NCI-H2107 treated with DMSO at 0.1 percent for 48 hours (cell line): ENCODE measurements around the gene ABLIM2.

ENCODE experiments used
- DNase-seq: peaks from one replicate; lab custom pipeline; 2025; ENCODE audit not compliant: unreplicated experiment; lab: John Stamatoyannopoulos, UW

Gene ABLIM2

DNA sequence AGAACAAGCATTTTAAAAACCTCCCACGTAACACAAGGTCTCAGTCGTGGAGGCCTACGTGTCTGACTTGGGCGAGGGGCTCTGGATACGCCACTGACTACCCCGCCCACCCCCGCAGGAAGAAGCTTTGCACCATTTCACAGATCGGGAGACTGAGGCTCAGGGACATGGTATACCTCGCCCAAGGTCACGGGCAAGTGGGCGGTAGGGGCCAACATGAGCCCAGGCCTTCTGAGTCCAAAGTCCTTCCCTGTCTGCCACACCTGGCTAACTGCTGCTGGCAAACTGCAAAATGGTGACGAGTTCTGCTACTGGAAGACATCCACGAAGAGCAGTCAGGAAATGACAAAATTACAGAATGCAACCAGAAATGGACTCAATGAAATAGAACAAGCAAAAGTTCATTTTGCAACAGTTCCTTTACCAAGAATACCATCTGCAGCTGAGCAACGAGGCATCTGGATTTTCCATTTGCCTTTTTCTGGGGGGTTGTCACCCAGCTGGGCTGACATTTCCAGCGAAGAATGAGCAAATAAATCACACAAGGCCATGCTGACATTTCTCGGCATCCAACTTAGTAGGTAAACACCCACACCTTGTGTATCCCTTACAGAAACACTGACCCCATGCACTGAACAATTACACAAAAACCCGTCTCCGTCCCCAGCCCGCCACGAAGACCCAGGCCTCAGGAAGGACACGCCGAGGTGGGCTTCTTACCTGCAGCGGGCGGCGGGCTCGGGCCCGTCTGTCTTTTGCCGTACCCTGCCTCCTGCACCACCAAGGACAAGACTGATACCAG lies 148.7 kb downstream of the ABLIM2 start:
- DNase-seq, result no peak

DNA sequence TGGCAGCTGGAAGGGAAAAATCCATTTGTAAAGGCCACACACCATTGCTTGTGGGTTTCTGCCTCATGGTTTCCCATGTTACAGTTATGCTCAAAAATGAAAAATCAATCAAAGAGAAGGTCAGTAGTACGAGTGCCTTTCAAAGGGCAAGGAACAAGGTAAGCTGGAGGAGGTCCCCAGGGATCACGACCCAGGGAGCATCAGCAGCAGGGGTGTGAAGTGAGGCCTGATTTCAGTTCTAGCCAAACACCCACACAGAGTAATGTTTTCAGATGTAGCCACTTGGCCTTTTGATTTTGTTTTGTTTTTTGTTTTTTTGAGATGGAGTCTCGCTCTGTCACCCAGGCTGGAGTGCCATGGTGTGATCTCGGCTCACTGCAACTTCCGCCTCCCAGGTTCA lies 149.5 kb downstream of the ABLIM2 start:
- no peak for DNase-seq

DNA sequence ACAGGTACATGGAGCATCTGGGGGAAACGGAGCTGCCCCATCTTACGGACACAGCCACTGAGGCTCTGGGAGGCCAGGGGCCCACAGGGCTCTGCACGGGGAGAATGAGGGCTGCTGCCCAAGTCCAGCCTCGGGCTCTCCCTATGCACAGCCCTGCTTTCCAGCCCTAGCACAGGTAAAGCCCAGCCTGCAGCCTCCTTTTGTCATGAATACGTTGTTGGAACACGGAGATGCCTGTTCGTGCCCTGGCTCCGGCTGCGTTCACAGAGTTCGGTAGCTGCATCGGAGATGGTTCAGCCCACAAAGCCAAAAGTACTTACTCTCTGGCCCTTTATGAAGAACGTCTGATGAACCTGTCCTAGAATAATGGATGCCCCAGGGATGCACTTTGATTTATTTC lies 150.2 kb downstream of the ABLIM2 start:
- DNase-seq, result no peak

DNA sequence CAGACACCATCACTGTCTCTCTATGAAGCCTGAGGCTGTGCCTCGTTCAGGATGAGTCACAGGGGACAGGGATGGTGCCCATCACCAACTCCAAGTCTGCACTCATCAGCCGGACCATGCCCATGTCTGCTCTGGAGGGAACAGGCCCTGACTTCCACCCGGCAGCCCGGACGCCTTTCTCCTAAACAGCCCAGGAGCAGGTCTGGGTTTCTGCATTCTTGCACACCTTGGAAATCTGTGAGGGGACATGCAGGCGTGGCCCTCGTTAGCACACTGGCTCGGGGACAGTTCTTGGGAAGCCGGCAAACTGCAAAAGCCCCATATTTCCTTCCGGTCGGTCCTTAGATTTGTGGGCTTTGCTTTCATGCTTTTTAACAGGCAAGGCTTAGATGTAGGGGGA lies 151.0 kb downstream of the ABLIM2 start:
- DNase-seq, result no peak

DNA sequence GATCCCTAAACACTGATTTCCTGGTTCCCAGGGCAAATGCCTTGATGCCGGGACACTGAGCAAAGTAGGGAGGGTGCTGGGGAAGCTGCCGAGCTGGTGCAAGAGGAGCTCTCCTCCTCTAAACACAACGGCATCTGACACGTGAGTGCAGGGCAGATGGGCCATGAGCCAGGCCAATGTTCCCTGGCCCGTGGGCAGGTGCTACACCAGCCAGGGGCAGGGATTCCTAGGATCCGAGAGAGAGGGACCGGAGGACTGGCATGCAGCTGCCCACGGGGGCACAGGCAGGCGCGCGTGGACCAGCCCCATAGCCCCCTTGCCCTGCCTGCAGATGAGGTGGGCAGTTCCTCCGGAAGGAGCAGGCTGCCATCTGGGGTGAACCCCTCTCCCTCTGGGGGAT lies 152.1 kb downstream of the ABLIM2 start:
- DNase-seq, result no peak

DNA sequence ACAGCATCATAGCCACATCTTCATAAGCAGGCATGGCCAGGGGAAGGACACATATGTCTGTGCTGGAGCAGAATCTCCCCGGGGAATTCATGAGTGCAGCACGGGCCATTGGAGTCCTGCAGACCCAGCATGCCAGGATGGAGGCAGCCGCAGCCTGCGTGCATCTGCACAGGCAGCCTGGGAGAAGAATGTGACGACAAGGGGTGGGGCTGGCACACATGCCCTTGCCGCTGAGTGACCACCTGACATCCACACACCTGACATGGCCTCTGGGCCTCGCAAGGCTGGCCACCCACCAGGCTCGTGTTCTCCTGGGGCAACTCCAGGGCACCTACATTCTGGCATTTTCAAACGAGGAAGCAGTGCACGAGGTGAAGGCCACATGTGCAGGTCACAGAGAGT lies 152.8 kb downstream of the ABLIM2 start:
- no peak for DNase-seq

DNA sequence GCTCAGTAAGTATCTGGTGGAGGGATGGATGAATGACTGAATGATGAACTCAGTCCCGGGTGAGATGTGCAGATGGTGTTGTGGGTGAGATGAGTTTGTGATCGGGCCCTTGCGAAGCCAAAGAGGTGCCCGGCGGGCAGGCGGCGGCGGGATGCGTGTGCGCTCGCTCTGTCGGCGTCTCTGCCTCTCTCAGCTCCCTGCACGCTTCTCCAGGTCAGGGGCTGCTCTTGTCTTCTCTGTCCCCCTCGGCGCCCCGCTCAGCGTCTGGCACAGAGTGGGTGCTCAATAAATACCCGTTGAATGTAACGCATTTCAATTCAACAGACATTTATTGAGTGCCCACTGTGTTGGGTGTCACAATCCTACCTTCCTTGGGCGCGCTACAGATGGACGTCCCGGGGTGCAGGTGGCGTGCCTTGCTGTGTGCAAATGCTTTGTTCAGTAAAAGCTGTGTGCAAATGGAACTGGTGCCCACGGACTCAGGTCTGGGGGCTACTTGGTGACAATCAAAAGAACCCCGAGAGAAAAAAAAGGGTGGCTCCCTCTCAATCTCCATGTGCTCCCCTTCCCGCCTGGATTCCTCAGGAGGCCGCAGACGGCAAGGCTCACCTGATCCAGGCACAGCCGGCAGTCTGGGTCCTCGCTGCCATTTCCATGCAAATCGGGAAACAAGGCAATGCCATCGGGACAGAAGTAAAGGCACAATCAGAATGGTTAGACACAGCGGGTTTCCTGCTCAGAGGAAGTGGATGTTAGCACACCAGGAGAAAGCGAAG lies 153.4 kb downstream of the ABLIM2 start:
- DNase-seq, result no peak

DNA sequence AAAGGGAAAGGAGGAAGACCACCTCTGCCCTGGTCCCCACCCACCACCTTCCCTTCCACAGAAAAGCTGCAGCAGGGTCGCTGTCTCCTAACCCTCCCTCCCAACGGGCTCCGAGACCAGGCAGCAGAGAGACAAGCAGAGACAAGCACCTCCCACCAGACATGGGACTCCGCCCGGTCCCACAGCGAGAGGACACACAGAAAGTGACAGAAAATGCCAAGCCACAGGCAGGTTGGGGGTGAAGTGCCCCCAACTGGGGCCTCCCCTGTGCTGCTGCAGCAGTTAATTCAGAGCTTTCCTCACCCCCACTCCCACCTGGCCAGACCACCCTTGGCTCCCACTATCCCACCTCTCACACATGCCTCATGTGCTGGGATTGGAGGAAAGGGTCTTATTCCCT lies 154.5 kb downstream of the ABLIM2 start:
- no peak for DNase-seq

DNA sequence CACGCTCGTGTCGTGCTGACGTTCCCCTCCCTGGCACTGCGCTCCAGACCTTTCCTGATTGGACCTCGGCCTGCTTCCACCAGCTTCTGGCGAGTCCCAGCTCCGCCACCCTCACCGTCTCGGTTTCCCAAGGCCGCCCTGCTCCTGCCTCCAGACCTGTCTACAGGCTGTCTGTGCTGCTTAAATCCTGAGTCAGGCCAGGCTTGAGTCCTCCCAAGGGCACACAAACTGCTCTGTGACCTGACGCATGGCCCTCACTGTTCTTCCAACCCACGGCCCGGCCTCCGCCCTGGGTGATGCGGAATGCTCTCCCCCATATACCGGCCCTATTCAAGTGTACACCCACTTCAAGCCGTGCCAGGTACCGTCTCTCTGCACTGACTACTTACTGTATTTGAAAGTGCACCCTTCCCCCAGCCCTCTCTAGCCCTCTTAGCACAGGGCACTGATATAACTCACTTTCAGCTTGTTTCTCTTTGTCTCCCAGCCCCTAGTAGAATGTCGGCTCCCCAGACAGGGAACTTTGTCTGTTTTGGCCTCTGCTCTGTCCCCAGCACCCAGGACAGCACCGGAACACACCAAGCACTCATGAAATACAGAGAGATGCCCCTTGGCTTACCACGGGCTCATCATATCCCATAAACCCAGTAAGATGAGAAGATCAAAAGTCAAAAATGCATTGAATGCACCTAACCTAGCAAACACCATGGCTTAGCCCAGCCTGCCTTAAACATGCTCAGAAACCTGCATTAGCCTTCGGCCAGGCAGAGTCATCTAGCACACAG lies 155.9 kb downstream of the ABLIM2 start:
- no peak for DNase-seq

DNA sequence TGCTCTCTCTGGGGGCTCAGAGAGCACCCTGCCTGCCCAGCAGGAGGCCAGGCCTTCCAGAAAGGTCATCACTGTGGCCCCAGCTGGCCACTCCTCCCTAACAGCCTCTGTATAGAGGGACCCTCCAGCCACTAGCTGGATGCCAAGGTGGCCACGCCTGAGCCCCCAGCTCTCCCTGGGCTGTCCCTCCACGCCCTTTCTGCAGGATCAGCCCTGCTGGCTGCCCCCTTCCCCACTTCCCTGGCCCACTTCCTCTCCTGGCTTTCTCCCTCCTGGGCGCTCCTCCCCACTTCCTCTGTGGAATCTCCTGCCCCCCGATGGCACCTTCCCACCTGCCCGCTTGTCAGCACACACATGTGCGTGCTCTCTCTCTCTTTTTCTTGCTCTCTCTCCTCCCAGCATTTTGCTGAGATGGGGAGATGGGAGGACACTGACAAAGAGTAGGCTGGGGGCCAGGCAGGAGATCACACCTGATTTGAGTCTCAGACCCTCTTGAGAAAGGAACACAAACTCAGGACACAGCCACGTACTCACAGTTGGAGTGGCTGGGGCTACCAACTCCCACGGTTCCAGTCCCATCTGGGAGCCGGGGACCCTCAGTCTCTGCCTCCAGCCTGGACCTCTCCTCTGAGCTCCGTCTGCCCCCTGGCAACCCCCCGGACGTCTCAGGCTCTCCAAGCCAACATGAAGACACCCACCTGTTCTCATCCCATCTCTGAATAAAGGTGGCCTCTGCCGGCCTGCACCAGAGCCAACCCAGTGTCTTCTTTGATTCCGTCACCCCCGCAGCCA lies 156.9 kb downstream of the ABLIM2 start:
- no peak for DNase-seq

DNA sequence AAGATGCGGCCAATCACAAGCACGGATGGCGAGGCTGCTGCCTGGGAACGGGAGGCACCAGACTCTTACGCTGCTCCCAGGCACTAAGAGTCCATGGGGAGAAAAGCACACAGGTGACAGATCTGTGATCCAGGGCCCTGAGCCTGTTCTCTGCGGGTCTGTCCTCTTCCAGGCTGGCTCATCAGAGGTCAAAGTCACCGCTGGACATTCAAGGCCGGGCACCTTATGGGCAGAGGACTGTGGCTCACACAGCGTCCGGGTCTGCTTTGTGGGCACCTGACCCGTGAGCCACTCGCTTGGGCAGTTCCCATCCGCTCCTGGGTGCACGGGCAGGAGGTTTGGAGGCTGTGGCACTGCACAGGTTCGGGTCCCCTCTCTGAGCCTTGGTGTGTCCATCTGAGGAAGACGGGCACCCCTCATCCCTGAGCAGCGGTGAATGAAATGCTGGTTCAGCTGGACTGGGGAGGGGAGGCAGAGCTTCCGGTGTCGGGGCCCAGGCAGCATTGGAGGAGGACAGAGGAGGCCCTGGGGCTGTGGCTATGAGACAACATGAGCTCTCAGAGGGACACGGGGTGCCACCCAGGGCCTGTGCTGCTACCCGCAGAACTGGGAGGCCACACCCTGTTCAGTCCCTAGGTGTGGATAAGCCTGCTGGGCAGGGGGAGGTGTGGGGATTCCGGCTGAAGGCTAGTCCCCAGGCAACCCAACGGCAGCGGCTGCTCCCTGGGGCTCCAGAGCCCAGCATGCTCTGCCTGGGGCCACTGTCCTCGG lies 157.7 kb downstream of the ABLIM2 start:
- DNase-seq, result no peak

DNA sequence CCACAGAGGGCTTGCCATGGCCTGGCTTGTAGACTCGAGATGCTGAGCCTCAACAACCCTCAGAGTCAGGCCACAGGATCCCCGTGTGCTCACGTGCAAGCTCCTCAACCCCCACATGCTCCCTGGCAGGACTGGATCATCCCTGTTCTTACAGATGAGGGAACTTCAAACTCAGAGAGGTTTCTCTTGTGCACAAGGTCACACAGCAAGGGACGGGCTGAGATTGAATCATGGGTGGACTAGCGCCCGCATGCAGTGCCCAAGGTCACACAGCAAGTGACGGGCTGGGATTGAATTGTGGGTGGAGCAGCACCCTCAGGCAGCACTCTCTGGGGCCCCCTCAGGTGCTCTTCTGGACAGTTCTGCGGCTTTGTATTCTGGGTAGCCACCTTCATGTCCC lies 158.4 kb downstream of the ABLIM2 start:
- DNase-seq, result no peak

DNA sequence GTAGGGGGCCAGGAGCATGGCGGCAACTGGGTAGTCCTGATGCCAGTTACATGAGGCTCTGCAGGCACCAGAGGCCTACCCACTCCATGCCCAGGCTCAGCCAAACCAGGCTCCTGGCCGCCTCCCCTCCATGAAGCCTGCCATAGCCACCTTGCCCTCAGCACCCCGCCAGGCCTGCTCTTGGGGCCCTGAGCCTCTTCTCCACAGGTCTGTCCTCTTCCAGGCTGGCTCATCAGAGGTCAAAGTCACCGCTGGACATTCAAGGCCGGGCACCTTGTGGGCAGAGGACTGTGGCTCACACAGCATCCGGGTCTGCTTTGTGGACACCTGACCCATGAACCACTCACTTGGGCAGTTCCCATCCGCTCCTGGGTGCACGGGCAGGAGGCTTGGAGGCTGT lies 158.9 kb downstream of the ABLIM2 start:
- no peak for DNase-seq

DNA sequence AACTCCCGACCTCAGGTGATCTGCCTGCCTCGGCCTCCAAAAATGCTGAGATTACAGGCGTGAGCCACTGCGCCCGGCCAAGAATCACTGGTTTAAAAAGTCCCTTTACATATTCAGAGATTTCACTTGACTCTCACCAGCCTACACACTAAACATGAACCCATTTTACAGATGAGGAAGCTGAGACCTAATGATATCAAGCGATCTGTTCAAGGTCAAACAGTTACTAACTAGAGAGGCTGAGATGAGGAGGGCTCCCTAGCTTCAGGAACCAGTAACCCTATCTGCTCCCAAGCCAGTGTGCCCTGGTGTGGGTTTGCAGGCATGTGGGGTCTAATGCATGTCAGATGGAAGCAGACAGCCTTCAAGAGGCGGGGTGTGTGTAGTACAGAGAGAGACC lies 159.3 kb downstream of the ABLIM2 start:
- DNase-seq, result no peak

DNA sequence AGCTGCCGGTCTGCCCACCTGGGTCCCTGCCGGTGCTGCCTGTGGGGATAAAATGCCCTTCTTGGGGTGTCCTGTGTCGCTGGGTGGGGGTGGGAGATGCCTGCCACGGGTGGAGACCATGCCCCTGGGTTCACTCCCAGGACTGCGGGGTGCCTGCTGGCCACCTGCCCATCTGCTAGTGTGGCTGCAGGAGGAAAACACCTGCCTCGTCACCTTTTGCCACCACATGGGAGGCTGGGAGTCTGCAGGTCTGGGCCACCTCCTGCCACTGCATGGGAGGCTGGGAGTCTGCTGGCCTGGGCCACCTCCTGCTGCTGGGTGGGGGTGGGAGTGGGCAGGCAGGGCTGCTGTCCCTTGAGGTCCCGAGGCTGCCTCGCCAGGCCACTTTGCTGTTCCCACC lies 160.2 kb downstream of the ABLIM2 start:
- no peak for DNase-seq

DNA sequence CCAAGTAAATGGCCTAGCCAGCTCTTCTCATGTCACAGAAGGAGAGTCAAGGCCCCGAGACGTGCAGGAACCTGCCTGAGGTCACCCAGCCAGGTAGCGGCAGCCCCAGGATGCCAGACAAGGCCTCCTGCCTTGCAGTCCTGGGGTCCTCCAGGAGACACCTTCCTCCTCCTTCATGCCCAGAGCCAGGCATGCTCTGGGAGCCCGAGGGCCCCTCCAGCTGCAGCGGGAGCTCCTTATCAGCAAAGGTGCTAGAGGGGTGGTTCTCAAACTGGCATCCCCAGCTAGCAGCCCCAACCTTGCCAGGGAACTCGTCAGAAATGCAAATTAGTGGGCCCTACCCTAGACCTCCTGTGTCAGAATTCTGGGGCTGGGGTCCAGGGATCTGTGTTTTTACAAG lies 162.7 kb downstream of the ABLIM2 start:
- DNase-seq, result no peak

DNA sequence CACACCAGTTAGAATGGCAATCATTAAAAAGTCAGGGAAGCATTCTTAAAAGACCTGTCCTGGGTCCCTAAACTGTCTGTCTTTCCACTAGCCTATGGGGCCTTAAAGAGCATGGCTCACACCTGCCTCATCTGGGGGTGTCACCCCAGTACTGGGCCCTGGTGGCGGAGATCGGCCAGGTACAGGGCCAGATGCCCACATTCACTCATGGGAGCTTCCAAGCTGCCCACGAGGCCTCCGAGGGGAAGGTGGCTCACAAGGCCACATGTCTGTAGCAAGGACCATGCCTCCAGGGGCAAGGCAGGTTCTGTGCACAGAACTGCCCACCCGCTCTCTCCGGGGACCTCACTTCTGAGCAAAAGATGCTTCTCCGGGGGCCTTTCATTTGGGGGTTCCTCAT lies 163.5 kb downstream of the ABLIM2 start:
- no peak for DNase-seq

DNA sequence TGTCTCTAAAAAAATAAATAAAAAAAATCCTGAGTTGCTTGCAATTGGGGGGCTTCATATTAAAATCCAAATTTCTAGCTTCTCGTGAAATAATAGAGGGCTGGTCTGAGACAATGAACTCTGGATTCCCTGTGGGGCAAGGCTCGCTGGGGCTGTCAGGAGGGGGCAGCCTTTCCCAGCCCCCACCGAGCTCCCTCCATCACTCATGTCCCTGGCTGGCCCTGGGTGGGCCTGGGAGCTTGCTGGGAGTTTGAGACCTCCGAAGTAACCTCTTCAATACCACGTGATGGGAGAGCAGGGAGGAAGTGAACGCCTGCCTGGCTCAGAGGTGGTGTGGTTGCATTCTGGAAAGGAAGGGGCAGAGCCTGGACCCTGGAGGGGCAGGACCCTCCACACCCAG lies 164.9 kb downstream of the ABLIM2 start:
- no peak for DNase-seq

DNA sequence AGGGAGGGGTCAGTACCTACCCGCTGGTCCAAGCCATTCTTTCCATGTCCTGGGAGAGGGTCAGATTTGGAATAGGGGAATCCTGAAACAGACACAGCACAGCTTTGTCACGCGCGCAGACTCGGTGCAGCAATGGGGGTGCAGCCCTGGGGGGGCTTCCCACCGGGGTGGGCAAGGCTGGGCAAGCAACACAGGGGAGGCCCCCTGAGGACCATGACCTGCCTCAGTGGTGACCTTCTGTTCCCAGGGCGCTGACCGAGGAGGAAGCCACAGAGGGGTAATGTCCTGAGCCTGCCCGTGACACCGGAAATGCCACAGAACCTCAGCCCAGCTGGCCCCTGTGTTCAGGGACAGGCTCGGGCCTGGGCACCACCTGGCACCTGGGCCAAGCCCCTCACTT lies 165.8 kb downstream of the ABLIM2 start:
- no peak for DNase-seq

DNA sequence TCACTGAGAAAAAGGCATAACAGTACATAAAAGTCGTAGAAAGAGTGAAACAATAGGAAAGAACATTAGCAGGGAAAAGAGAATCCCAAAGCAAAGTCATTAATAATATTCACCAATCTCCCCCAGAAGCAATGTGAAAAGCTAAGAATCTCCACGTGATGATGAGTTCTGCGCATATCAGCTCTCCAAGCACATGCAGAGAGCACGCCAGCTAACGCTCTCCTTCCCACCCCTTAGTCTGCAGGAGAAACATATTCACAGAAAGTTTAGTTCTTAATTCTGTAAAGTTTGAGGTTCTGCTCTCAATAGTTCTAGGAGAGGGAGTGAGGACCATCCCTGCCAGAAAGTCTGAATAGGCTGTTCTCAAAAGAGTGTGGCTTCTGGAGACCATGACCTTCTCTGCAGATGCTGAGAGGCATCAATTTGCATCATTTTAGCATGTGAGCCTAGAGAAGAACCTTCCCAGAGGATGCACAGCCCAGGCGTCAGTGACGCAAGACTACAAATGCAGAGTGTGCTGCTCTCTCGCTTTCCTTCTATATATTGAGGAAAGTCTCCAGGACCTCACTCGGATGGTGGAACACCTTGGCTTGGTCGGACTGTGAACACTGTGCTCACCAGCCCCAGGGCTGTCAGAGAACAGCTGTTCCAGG lies 167.7 kb downstream of the ABLIM2 start:
- DNase-seq, result no peak
